ENCODE results near the gene GALNT1. TPM values are rescaled to one million over a fixed set of nuclear protein-coding genes. Genes with fewer than 3 reads are reported as not detected.

The GALNT1 gene
- total RNA-seq, 4 donors from 2014 or later, result 40.2 to 47.9 (median 45.0) TPM

- intact Hi-C loops (cut with DNase I; ENCODE audit: low total_unique reads) (no loop called here), in situ Hi-C loops (cut with MboI; ENCODE audit: low sequenced_read_pairs in 4 of 4) (no loop called here)
- no peak overlapping the region for H3K27ac ChIP-seq
- no peaks in the 10 kb centered on the region for H3K9me3 ChIP-seq
- ATAC-seq, result no peak
- H3K4me3 ChIP-seq, result no peak overlapping the region
- H3K4me1 ChIP-seq, result peaks cover 42 to 60% of the 10 kb centered on the region in 2 donors
- no peak for DNase-seq
- TF ChIP-seq POLR2A (IDR thresholded peaks at IDR 0.05) (no peak), CTCF (IDR thresholded peaks at IDR 0.05 in 4 of 5, conservative IDR thresholded peaks at IDR 0.05 in 1 of 5) (no peak)
- no peaks in the 10 kb centered on the region for H3K27me3 ChIP-seq
- no peaks in the 10 kb centered on the region for H3K36me3 ChIP-seq
Measured at GRCh38 chr18:35610724-35611123, 29.2 kb downstream of the GALNT1 start.

- H3K9me3 ChIP-seq, result no peaks in the 10 kb centered on the region
- H3K4me1 ChIP-seq, result peaks cover 50 to 58% of the 10 kb centered on the region in 2 donors
- intact Hi-C loops (cut with DNase I; ENCODE audit: low total_unique reads) (no loop called here), in situ Hi-C loops (cut with MboI; ENCODE audit: low sequenced_read_pairs in 4 of 4) (no loop called here)
- H3K4me3 ChIP-seq, result no peak overlapping the region
- no peak for DNase-seq
- H3K36me3 ChIP-seq, result no peaks in the 10 kb centered on the region
- no peak for TF ChIP-seq CTCF (IDR thresholded peaks at IDR 0.05 in 4 of 5, conservative IDR thresholded peaks at IDR 0.05 in 1 of 5)
- no peak for TF ChIP-seq POLR2A (IDR thresholded peaks at IDR 0.05)
- no peak overlapping the region for H3K27ac ChIP-seq
- no peak for ATAC-seq
- no peaks in the 10 kb centered on the region for H3K27me3 ChIP-seq
Measured at GRCh38 chr18:35611518-35611917, 30.0 kb downstream of the GALNT1 start.

GRCh38 chr18:35616074-35616473, 34.5 kb downstream of the GALNT1 start:
- H3K27ac ChIP-seq, result peak overlapping the region in 1 of 4 donors; percentile 45
- in situ Hi-C loops (cut with MboI; ENCODE audit: low sequenced_read_pairs in 4 of 4), result no loop called here
- intact Hi-C loops (cut with DNase I; ENCODE audit: low total_unique reads), result loop anchor here (5.0 kb wide), 1 partner anchor 34 kb away; the partner anchor contains the start of gene GALNT1
- no peak for TF ChIP-seq POLR2A (IDR thresholded peaks at IDR 0.05)
- no peak for TF ChIP-seq CTCF (IDR thresholded peaks at IDR 0.05 in 4 of 5, conservative IDR thresholded peaks at IDR 0.05 in 1 of 5)
- no peaks in the 10 kb centered on the region for H3K36me3 ChIP-seq
- DNase-seq (no peak), ATAC-seq (no peak)
- peaks cover 66 to 72% of the 10 kb centered on the region in 2 donors for H3K4me1 ChIP-seq
- H3K4me3 ChIP-seq, result no peak overlapping the region
- no peaks in the 10 kb centered on the region for H3K9me3 ChIP-seq
- no peaks in the 10 kb centered on the region for H3K27me3 ChIP-seq

GRCh38 chr18:35616664-35617423, 35.3 kb downstream of the GALNT1 start:
- Histone ChIP-seq H3K36me3 (no peaks in the 10 kb centered on the region), H3K27ac (peak overlapping the region in 2 of 4 donors; percentile 41 to 45), H3K4me1 (peaks cover 66 to 70% of the 10 kb centered on the region in 2 donors), H3K27me3 (no peaks in the 10 kb centered on the region), H3K4me3 (no peak overlapping the region), H3K9me3 (no peaks in the 10 kb centered on the region)
- TF ChIP-seq CTCF (IDR thresholded peaks at IDR 0.05 in 4 of 5, conservative IDR thresholded peaks at IDR 0.05 in 1 of 5) (no peak), POLR2A (IDR thresholded peaks at IDR 0.05) (no peak)
- intact Hi-C loops (cut with DNase I; ENCODE audit: low total_unique reads) (loop anchor here (5.0 kb wide), 1 partner anchor 35 kb away; the partner anchor contains the start of gene GALNT1), in situ Hi-C loops (cut with MboI; ENCODE audit: low sequenced_read_pairs in 4 of 4) (no loop called here)
- peak; percentile 18 to 37 for ATAC-seq
- peak in 1 of 2 donors; percentile 14 for DNase-seq

All from gastrocnemius medialis (tissue), 4 donors.